CD4-positive, alpha-beta T cell (primary cell): ENCODE data around the gene PKHD1. TPM values are rescaled to one million over a fixed set of nuclear protein-coding genes. Genes with fewer than 3 reads are reported as not detected.

Source experiments
- ATAC-seq: fragments of 200-7000 bp; cut with Tn5 transposase; one replicate; pipeline ENCODE4 v1.10.0; 2022; ENCODE audit warnings: mild to moderate bottlenecking; ENCODE audit not compliant: poor library complexity
- CTCF ChIA-PET: fragments of 350-600 bp; sonication (Branson Sonifier 250); formaldehyde crosslinking; loops from one replicate; lab custom pipeline; 2021; ENCODE audit warnings: antibody characterized with exemption, inconsistent platforms; lab: Charles Lee
- POLR2A ChIA-PET: fragments of 350-600 bp; sonication (Branson Sonifier 250); formaldehyde crosslinking; loops from one replicate; lab custom pipeline; 2021; ENCODE audit warnings: antibody characterized with exemption, inconsistent platforms; lab: Charles Lee
- DNase-seq, 14 experiments: peaks; one replicate each; pipeline ENCODE4 v3.0.0-alpha.2; 2013 to 2020; ENCODE audit warnings: mixed read lengths in 2 of 14
- H3K27ac ChIP-seq, 2 donors: one replicate each; pipeline versions ENCODE4 v1.5.1 to v1.7.0; 2013; ENCODE audit warnings: low read length in 2 of 2, low read depth in 1 of 2, mild to moderate bottlenecking in 1 of 2
- H3K27me3 ChIP-seq, 2 experiments: 1 replicate in 1 of 2; 2 replicates in 1 of 2; pipeline versions ENCODE4 v1.6.1 to v1.7.0; 2013; ENCODE audit warnings: low read length in 2 of 2, control low read depth in 1 of 2, mild to moderate bottlenecking in 1 of 2, moderate library complexity in 1 of 2; ENCODE audit not compliant: insufficient read depth in 2 of 2, control insufficient read depth in 1 of 2
- H3K36me3 ChIP-seq: one replicate; pipeline ENCODE4 v1.6.1; 2013; ENCODE audit warnings: low read length, control low read depth; ENCODE audit not compliant: insufficient read depth
- H3K4me1 ChIP-seq: one replicate; pipeline ENCODE4 v1.6.1; 2013; ENCODE audit warnings: low read length, control low read depth; ENCODE audit not compliant: insufficient read depth
- H3K4me3 ChIP-seq: one replicate; pipeline ENCODE4 v1.5.1; 2013; ENCODE audit warnings: mild to moderate bottlenecking, low read length, moderate library complexity
- H3K9me3 ChIP-seq, 2 experiments: 1 replicate in 1 of 2; 2 replicates in 1 of 2; pipeline versions ENCODE4 v1.6.1 to v1.7.0; 2013; ENCODE audit warnings: low read length in 2 of 2, mild to moderate bottlenecking in 2 of 2, control low read depth in 1 of 2, moderate library complexity in 1 of 2; ENCODE audit not compliant: control insufficient read depth in 1 of 2, insufficient read depth in 1 of 2
- H3K27ac Mint-ChIP-seq: one replicate; pipeline ENCODE4 v1.8.0; 2020; ENCODE audit warnings: mixed read lengths
- H3K27me3 Mint-ChIP-seq: one replicate; pipeline ENCODE4 v1.8.0; 2021; ENCODE audit warnings: mixed read lengths
- H3K36me3 Mint-ChIP-seq: one replicate; pipeline ENCODE4 v1.8.0; 2021; ENCODE audit warnings: low read depth, mixed read lengths
- H3K4me1 Mint-ChIP-seq: one replicate; pipeline ENCODE4 v1.8.0; 2021; ENCODE audit warnings: low read depth, mixed read lengths
- H3K4me3 Mint-ChIP-seq: one replicate; pipeline ENCODE4 v1.8.0; 2020; ENCODE audit warnings: mild to moderate bottlenecking, mixed read lengths
- H3K9me3 Mint-ChIP-seq: one replicate; pipeline ENCODE4 v1.8.0; 2020; ENCODE audit warnings: mixed read lengths
- intact Hi-C, 2 experiments: fragments of 100-400 bp; cut with DNase I in 1 of 2; cut with micrococcal nuclease in 1 of 2; formaldehyde crosslinking; loops; one replicate each; pipeline versions ENCODE4 v1.15.1 to v1.9.0; 2023 to 2025; cut with DNase I, micrococcal nuclease
- total RNA-seq, 174 experiments: library from RNA in 2 of 174; stranded (reverse) in 2 of 174; gene quantifications; one replicate each; pipeline ENCODE4 v1.2.3 and lab custom pipeline; 2021 to 2026
- TF ChIP-seq, protein P1 (sequence below): fragments of 200-600 bp; IDR thresholded peaks from one replicate; pipeline ENCODE4 v1.8.0; 2022; ENCODE audit warnings: antibody characterized with exemption, mild to moderate bottlenecking

Gene PKHD1
- total RNA-seq, 2 experiments from 2014 or later = 0.03 TPM; not detected in 1

DNA sequence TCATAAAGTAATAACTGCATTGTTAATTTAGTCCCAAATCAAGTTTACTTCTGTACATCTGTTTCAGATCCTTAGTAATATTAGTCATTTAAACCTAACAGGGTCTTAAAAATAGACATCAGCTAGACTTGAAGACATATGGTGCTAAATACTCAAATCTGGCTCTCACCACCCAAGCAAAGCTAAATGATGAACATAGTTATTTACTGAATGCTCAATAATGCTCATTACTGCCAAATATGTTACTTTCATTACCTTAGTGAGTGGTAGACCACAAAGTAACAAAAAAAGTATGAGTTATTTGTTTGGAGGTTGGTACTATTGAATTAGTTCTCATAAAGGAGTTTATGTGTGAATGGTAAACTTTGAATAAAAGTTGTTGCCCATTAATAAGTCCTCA, 502.1 kb downstream of the PKHD1 start:
- Mint-ChIP-seq H3K4me3 (no peak overlapping the region), H3K27me3 (no peaks in the 10 kb centered on the region), H3K36me3 (no peaks in the 10 kb centered on the region), H3K27ac (no peak overlapping the region), H3K9me3 (peaks cover 18% of the 10 kb centered on the region), H3K4me1 (no peaks in the 10 kb centered on the region)
- Histone ChIP-seq H3K27ac (no peak overlapping the region), H3K36me3 (no peaks in the 10 kb centered on the region), H3K27me3 (no peaks in the 10 kb centered on the region), H3K9me3 (peaks cover 0 to 9% of the 10 kb centered on the region in 2 experiments), H3K4me3 (no peak overlapping the region), H3K4me1 (no peaks in the 10 kb centered on the region)
- intact Hi-C loops = no loop called here
- no peak for DNase-seq
- POLR2A ChIA-PET = no interaction called here
- TF ChIP-seq, protein P1, sequence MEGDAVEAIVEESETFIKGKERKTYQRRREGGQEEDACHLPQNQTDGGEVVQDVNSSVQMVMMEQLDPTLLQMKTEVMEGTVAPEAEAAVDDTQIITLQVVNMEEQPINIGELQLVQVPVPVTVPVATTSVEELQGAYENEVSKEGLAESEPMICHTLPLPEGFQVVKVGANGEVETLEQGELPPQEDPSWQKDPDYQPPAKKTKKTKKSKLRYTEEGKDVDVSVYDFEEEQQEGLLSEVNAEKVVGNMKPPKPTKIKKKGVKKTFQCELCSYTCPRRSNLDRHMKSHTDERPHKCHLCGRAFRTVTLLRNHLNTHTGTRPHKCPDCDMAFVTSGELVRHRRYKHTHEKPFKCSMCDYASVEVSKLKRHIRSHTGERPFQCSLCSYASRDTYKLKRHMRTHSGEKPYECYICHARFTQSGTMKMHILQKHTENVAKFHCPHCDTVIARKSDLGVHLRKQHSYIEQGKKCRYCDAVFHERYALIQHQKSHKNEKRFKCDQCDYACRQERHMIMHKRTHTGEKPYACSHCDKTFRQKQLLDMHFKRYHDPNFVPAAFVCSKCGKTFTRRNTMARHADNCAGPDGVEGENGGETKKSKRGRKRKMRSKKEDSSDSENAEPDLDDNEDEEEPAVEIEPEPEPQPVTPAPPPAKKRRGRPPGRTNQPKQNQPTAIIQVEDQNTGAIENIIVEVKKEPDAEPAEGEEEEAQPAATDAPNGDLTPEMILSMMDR = no peak
- CTCF ChIA-PET = no interaction called here
- no peak for ATAC-seq

GRCh38 chr6:51584163-51584562, 503.2 kb downstream of the PKHD1 start:
- H3K36me3 ChIP-seq = no peaks in the 10 kb centered on the region
- intact Hi-C loops = no loop called here
- DNase-seq = no peak
- Mint-ChIP-seq H3K4me1 (no peaks in the 10 kb centered on the region), H3K27me3 (no peaks in the 10 kb centered on the region), H3K4me3 (no peak overlapping the region), H3K27ac (no peak overlapping the region), H3K36me3 (no peaks in the 10 kb centered on the region), H3K9me3 (peaks cover 18% of the 10 kb centered on the region)
- TF ChIP-seq, protein P1 = no peak
- ATAC-seq = no peak
- no peak overlapping the region for H3K27ac ChIP-seq
- ChIA-PET CTCF (no interaction called here), POLR2A (no interaction called here)
- no peaks in the 10 kb centered on the region for H3K4me1 ChIP-seq
- no peak overlapping the region for H3K4me3 ChIP-seq
- H3K9me3 ChIP-seq = peaks cover 0 to 9% of the 10 kb centered on the region in 2 experiments
- H3K27me3 ChIP-seq = no peaks in the 10 kb centered on the region

DNA sequence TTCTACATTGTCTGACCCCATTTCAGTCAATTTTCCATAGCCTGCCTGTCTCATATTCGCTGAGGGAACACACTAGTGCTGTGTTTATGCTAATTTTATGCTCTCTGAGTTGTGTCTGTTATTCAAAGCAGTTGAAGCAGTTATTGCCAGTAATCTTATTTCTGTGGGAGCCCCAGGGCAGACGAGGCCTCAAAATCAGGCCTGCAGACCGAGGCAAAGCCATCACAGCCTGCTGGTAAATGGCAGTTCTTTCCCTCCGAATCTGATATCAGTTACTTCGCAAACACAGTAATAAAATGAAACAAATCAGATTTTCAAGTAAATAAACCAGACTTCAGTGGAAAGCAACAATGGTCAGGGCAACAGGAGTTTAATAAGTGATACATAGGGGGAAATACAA, 508.4 kb downstream of the PKHD1 start:
- TF ChIP-seq, protein P1 = no peak
- Histone ChIP-seq H3K4me1 (no peaks in the 10 kb centered on the region), H3K36me3 (no peaks in the 10 kb centered on the region), H3K27me3 (no peaks in the 10 kb centered on the region), H3K27ac (no peak overlapping the region), H3K4me3 (no peak overlapping the region), H3K9me3 (peaks cover 0 to 12% of the 10 kb centered on the region in 2 experiments)
- Mint-ChIP-seq H3K27me3 (no peaks in the 10 kb centered on the region), H3K4me1 (no peaks in the 10 kb centered on the region), H3K27ac (no peak overlapping the region), H3K4me3 (no peak overlapping the region), H3K9me3 (peaks cover 16% of the 10 kb centered on the region), H3K36me3 (no peaks in the 10 kb centered on the region)
- intact Hi-C loops = no loop called here
- DNase-seq (no peak), ATAC-seq (no peak)
- POLR2A ChIA-PET = no interaction called here
- CTCF ChIA-PET = no interaction called here
